Astrocyte (in vitro differentiated cells and primary cell): ENCODE measurements around the gene DNAAF5.

Experiments used
- CTCF ChIP-seq: IDR thresholded peaks from 2 replicates; pipeline ENCODE4 v1.5.1; 2011; ENCODE audit warnings: low read depth, mild to moderate bottlenecking, inconsistent platforms, low read length, moderate library complexity; ENCODE audit not compliant: insufficient read depth
- EZH2 ChIP-seq: IDR thresholded peaks from 2 replicates; pipeline ENCODE4 v1.6.1; 2012; ENCODE audit warnings: mild to moderate bottlenecking, low read length, inconsistent platforms; ENCODE audit not compliant: insufficient read depth

GRCh38 chr7:794671-795329 is 68.3 kb downstream of the DNAAF5 start:
- TF ChIP-seq CTCF = no peak
- TF ChIP-seq EZH2 = no peak
